Kidney (tissue), 14 donors: ENCODE data around the gene OPN1SW. TPM values are rescaled to one million over a fixed set of nuclear protein-coding genes. Genes with fewer than 3 reads are reported as not detected.

Experiments used
- DNase-seq, 5 donors: peaks; one replicate each; pipeline ENCODE4 v3.0.0-alpha.2; 2013 to 2020
- FAIRE-seq: peaks from 2 replicates; lab custom pipeline; 2012; peaks lifted over from hg19 to GRCh38; lab: Jason Lieb, UNC
- H3K27ac ChIP-seq, 2 donors: one replicate each; pipeline ENCODE4 v1.7.0; 2013; ENCODE audit warnings: low read depth in 2 of 2, low read length in 2 of 2, inconsistent platforms in 1 of 2
- H3K27me3 ChIP-seq: one replicate; pipeline ENCODE4 v1.7.1; 2013; ENCODE audit warnings: low read length, inconsistent platforms; ENCODE audit not compliant: control insufficient read depth, insufficient read depth
- H3K36me3 ChIP-seq, 3 donors: one replicate each; pipeline versions ENCODE4 v1.7.0 to v1.7.1; 2013; ENCODE audit warnings: low read length in 3 of 3, control low read depth in 1 of 3, inconsistent platforms in 1 of 3; ENCODE audit not compliant: insufficient read depth in 3 of 3, control insufficient read depth in 2 of 3
- H3K4me1 ChIP-seq, 3 donors: one replicate each; pipeline versions ENCODE4 v1.7.0 to v1.7.1; 2013; ENCODE audit warnings: low read length in 3 of 3, inconsistent platforms in 1 of 3, low read depth in 1 of 3; ENCODE audit not compliant: control insufficient read depth in 2 of 3, insufficient read depth in 2 of 3
- H3K4me3 ChIP-seq, 3 donors: one replicate each; pipeline versions ENCODE4 v1.7.0 to v1.8.1; 2013; ENCODE audit warnings: low read length in 3 of 3, control low read depth in 1 of 3, inconsistent platforms in 1 of 3
- H3K9ac ChIP-seq, 3 donors: one replicate each; pipeline versions ENCODE4 v1.7.0 to v1.7.1; 2013; ENCODE audit warnings: low read length in 3 of 3, control low read depth in 1 of 3, inconsistent platforms in 1 of 3
- H3K9me3 ChIP-seq, 3 donors: one replicate each; pipeline versions ENCODE4 v1.7.0 to v1.7.1; 2013; ENCODE audit warnings: low read length in 3 of 3, control low read depth in 1 of 3, inconsistent platforms in 1 of 3; ENCODE audit not compliant: control insufficient read depth in 2 of 3, insufficient read depth in 1 of 3
- intact Hi-C: fragments of 100-400 bp; cut with DNase I; formaldehyde crosslinking; loops from one replicate; pipeline ENCODE4 v1.11.1; 2022
- polyA plus RNA-seq: library from polyadenylated mRNA; stranded (reverse); fragments of 350-450 nt; fragmentation: Illumina TruSeq; extraction: RNeasy Lipid Tissue Mini Kit (QIAGEN cat#74804); gene quantifications from one replicate; pipeline ENCODE4 v1.2.3, GENCODE V29; 2014; ENCODE audit warnings: low read depth, low replicate concordance; ENCODE audit not compliant: insufficient read depth
- total RNA-seq: library from RNA; stranded (reverse); fragmentation: NEBNext Ultra II Directional; extraction: Animal tissue kit (Norgen Biotek cat#: 25700); gene quantifications from one replicate; pipeline ENCODE4 v1.2.1, GENCODE V29; 2021
- TF ChIP-seq, protein P1 (sequence below): IDR thresholded peaks from 3 replicates; pipeline ENCODE4 v1.5.1; 2012; ENCODE audit warnings: mild to moderate bottlenecking, moderate library complexity, borderline replicate concordance; ENCODE audit not compliant: insufficient read depth; ENCODE audit errors: extremely low read depth
- donor health status: control.
- donor health status: control.
- donor health status: control.
- donor health status: control.
- donor health status: control.
- donor health status: DM: yes; HTN: yes; CAD: no.
- donor health status: Normal renal cell carcinoma (clear cell type).

The OPN1SW gene
- total and polyA plus RNA-seq, 2 donors from 2014 or later = not detected

DNA sequence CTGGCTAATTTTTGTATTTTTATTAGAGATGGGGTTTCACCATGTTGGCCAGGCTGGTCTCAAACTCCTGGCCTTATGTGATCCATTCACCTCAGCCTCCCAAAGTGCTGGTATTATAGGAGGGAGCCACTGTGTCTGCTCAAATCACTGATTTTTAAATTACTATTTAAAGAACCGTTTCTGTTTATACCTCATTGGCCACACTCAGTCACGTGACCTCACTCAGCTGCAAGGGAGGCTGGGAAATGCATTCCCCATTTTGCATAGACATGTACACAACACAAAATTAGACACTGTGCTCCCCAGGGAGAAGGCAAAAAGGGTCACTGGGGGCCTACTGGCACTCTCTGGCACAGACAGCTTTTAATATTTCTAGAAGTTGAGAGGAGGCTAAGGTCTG is 50.1 kb downstream of the OPN1SW start:
- Histone ChIP-seq H3K4me1 (no peaks in the 10 kb centered on the region), H3K9ac (no peak overlapping the region), H3K27ac (no peak overlapping the region), H3K36me3 (no peaks in the 10 kb centered on the region), H3K27me3 (no peaks in the 10 kb centered on the region), H3K4me3 (no peak overlapping the region), H3K9me3 (no peaks in the 10 kb centered on the region)
- DNase-seq = no peak
- TF ChIP-seq, protein P1, sequence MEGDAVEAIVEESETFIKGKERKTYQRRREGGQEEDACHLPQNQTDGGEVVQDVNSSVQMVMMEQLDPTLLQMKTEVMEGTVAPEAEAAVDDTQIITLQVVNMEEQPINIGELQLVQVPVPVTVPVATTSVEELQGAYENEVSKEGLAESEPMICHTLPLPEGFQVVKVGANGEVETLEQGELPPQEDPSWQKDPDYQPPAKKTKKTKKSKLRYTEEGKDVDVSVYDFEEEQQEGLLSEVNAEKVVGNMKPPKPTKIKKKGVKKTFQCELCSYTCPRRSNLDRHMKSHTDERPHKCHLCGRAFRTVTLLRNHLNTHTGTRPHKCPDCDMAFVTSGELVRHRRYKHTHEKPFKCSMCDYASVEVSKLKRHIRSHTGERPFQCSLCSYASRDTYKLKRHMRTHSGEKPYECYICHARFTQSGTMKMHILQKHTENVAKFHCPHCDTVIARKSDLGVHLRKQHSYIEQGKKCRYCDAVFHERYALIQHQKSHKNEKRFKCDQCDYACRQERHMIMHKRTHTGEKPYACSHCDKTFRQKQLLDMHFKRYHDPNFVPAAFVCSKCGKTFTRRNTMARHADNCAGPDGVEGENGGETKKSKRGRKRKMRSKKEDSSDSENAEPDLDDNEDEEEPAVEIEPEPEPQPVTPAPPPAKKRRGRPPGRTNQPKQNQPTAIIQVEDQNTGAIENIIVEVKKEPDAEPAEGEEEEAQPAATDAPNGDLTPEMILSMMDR = no peak
- no peak for FAIRE-seq
- intact Hi-C loops = no loop called here

DNA sequence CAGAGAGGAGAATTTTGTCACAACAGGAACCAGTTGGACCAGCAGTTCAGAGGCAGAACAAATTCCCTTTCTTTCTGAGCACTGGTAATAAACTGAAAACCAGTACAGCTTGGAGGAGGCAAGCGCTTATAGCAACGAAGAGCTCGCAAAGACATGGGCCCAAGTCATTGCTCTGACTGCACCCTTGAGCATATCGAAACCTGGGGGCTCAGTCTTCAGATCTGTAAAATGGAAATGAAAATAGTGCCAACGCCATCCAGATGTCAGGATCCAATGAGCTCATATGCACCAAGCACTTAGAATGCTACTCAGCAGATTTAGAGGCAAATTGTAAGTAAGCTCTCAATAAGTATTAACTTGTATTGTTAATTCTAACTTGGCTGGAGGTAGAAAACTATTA is 50.9 kb downstream of the OPN1SW start:
- no peaks in the 10 kb centered on the region for H3K4me1 ChIP-seq
- no peaks in the 10 kb centered on the region for H3K36me3 ChIP-seq
- no peak for FAIRE-seq
- H3K27me3 ChIP-seq = no peaks in the 10 kb centered on the region
- H3K9me3 ChIP-seq = no peaks in the 10 kb centered on the region
- TF ChIP-seq, protein P1 = no peak
- H3K4me3 ChIP-seq = no peak overlapping the region
- H3K27ac ChIP-seq = no peak overlapping the region
- no peak for DNase-seq
- intact Hi-C loops = no loop called here
- no peak overlapping the region for H3K9ac ChIP-seq

Other genes starting within 250 kb of the OPN1SW start
- 2.5 TPM for gene GARIN1A, start 103.5 kb downstream of the OPN1SW start, total RNA-seq
- 1.3 TPM for gene GARIN1A, start 103.5 kb downstream of the OPN1SW start, polyA plus RNA-seq
- 75.1 TPM for gene CALU, start 36.4 kb downstream of the OPN1SW start, total RNA-seq
- gene CALU, start 36.4 kb downstream of the OPN1SW start, polyA plus RNA-seq = 32.9 TPM
- gene CCDC136, start 16.2 kb upstream of the OPN1SW start, total RNA-seq = 4.2 TPM
- 1.4 TPM for gene CCDC136, start 16.2 kb upstream of the OPN1SW start, polyA plus RNA-seq
- 12.2 TPM for gene FLNC, start 54.6 kb upstream of the OPN1SW start, total RNA-seq
- 2.8 TPM for gene FLNC, start 54.6 kb upstream of the OPN1SW start, polyA plus RNA-seq
- gene ATP6V1F, start 87.1 kb upstream of the OPN1SW start, total RNA-seq = 161 TPM
- gene ATP6V1F, start 87.1 kb upstream of the OPN1SW start, polyA plus RNA-seq = 684 TPM
- 44.6 TPM for gene KCP, start 134.9 kb upstream of the OPN1SW start, total RNA-seq
- 7.7 TPM for gene KCP, start 134.9 kb upstream of the OPN1SW start, polyA plus RNA-seq
- 27.1 TPM for gene IRF5, start 162.1 kb upstream of the OPN1SW start, total RNA-seq
- 13.0 TPM for gene IRF5, start 162.1 kb upstream of the OPN1SW start, polyA plus RNA-seq